ENCODE measurements around the gene HLF.
A peak's percentile ranks its signal among the peaks of the same experiment; 100 is the strongest.
"Not testable (repeated sequence)": the region's sequence is repeated elsewhere in the genome, so short reads cannot be mapped to it uniquely, and the experiment has no call there.

The HLF gene

DNA sequence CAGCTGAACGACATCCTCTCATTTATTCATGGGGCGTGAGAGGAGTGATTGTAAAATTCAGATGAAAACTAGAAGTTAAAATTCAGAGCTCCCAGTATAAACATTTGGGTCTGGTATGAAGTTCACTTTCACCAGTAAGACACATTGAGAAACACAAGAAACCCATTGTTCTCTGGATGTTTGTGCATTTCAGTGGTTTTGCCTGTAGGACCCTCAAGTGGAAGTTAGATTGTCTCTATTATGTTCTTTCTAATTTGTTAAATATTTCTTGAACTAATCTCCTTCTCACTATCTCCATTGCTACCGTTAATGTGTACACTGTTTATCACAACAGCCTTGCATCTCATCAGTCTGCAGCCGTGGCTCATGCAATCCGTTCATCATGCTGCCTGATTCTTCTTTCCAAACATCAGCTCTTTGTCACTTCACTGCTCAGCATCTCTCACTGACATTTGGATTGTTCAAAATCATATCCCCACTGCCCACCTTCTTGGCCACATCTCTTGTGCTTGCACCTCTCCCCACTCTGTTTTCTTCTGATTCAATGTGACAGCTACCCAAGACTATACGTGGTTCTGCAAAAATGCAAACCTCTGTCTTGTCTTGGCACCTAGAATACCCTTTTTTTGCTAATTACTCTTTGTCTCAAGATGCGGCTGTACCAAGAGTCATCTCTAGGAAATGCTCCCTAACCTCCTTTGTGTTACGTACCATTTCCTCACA, 49.5 kb downstream of the HLF start:
- DNase-seq: no peak

DNA sequence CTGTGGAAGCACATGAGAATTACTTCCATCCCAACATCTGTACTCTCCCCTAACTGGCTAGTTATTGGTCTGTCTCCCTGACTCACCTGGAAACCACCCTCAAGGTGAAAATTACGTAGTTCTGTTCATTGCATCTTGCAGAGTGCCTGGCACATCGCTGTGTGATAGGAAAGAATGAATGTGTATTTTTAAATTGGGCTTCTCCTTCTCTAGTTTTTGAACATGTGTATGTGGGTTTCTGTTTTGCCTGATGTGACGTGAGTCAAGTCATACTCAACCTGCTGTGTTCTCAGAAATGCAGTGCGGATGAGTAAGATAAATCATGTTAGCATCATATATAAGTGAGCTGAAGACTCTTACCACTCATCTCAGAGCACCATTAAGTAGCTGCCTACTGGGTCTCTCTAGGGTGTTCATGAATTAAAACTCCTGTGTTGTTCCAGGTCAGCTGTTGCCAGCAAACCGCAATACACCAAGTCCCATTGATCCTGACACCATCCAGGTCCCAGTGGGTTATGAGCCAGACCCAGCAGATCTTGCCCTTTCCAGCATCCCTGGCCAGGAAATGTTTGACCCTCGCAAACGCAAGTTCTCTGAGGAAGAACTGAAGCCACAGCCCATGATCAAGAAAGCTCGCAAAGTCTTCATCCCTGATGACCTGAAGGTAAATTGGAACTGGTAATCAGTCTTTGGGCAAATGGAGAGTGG, 50.2 kb downstream of the HLF start:
- no peak for DNase-seq

DNA sequence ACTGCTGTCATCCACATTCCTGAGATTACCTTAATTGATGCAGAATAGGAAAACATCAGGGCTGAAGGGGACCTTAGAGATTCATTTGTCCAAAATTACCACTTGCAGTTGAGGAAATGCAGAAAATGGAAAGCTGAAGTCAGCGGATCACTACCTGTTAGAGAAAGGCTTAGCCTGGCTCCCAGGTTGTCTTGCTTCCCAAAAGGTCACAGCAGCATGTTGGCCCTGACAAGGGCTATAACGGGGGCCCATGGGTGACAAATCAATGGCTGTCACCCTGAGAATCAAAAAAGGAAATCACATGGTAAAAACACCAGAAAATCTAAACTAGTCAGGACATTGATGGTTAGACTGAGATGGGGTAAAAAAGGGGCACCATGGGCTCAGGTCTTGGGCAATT, 51.7 kb downstream of the HLF start:
- DNase-seq: no peak

DNA sequence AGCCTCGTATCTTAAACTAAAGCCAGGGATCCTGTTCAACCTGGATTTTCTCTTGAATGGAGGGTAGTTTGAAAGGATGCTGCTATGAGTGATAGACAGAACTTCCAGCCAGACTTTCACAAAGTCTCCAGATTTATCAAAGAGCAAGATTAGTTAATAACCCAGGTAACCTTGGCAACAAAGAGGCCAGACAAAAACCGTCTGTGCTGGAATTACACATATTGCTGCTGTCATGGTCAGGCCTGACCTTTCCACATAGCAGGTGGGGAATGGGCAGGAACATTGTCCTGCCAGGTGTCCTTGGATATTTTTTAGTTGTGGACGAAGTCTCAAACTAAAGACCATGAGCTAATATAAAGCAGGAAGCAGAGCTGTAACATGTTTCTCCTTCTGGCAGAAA, 52.5 kb downstream of the HLF start:
- no peak for DNase-seq

DNA sequence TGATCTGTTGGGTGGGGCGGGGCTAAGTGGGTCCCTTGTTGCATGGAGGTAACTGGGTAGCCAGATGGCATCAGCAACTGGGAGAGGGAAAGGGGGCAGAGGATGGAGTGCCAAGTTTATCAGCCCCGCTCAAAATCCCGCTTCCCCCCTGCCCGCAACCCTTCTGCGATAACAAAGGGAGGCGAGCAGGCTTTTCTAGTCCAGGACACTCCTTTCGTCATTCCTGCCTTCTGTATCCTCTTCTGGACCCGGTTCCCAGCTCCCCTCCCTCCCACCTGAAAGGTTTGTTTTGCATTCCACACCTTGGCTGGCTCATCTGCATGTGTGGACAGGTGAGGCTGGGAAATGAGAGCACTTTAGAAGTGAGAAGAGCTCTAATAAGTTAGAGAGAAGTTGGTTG, 53.3 kb downstream of the HLF start:
- no peak for DNase-seq

- DNase-seq: no peak
Observed at GRCh38 chr17:55318715-55319487, 54.1 kb downstream of the HLF start.

- DNase-seq: no peak
Observed at GRCh38 chr17:55319933-55320593, 55.3 kb downstream of the HLF start.

- DNase-seq: no peak
Observed at GRCh38 chr17:55320594-55321426, 56.0 kb downstream of the HLF start.

- no peak for DNase-seq
Observed at GRCh38 chr17:55321427-55322060, 56.8 kb downstream of the HLF start.

DNA sequence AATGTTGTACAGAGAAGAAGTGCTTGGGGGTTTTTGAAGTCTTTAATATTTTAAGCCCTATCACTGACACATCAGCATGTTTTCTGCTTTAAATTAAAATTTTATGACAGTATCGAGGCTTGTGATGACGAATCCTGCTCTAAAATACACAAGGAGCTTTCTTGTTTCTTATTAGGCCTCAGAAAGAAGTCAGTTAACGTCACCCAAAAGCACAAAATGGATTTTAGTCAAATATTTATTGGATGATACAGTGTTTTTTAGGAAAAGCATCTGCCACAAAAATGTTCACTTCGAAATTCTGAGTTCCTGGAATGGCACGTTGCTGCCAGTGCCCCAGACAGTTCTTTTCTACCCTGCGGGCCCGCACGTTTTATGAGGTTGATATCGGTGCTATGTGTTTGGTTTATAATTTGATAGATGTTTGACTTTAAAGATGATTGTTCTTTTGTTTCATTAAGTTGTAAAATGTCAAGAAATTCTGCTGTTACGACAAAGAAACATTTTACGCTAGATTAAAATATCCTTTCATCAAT, 57.8 kb downstream of the HLF start:
- DNase-seq: no peak

DNA sequence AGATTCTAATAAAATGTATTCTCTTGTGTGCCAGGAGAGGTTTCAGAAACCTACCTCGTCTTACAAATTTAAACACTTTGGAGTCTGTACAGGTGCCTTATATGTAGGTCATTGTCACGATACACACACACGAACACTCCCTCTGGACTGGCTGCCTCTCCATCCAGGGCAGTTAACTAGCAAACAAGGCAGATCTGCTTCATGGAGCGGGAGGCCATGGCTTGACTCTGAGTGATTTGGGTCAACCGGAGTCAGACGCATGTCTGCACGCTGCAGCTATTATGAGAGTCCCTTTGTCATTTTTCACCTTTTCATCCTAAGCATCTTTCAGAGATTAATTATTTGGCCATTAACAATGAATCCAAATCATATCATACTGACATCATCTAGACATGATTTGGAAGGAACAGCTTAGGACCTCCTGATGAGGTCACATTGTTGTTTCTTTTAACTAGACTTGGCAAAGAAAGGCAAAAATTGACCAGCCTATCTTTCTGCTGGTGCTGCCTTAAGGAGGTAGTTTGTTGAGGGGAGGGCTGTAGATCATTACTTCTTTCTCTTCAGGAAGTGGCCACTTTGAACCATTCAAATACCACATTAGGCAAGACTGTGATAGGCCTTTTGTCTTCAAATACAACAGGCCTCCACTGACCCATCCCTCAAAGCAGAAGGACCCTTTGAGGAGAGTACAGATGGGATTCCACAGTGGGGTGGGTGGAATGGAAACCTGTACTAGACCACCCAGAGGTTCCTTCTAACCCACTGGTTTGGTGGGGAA, 58.9 kb downstream of the HLF start:
- DNase-seq: no peak

GRCh38 chr17:55324296-55324978, 59.7 kb downstream of the HLF start:
- no peak for DNase-seq

DNA sequence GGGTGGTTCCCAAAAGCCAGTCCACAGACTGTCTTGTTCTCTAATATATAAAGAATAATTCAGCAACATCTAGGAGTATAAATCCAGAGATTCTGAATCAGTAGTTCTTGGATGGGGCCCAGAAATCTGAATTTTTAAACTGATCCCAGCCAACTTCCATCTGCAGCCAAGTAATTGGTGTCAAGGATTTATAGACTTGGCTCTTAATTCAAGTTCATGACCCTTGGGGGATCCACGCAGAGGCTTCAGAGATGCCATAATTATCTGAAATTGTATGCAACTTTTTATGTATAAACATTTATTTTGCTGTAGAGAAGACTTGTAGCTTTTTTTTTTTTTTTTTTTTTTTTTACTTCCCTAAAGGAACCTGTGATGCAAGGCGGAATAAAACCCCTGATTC, 60.6 kb downstream of the HLF start:
- DNase-seq: no peak

- DNase-seq: no peak
Observed at GRCh38 chr17:55326030-55326429, 61.3 kb downstream of the HLF start.

DNA sequence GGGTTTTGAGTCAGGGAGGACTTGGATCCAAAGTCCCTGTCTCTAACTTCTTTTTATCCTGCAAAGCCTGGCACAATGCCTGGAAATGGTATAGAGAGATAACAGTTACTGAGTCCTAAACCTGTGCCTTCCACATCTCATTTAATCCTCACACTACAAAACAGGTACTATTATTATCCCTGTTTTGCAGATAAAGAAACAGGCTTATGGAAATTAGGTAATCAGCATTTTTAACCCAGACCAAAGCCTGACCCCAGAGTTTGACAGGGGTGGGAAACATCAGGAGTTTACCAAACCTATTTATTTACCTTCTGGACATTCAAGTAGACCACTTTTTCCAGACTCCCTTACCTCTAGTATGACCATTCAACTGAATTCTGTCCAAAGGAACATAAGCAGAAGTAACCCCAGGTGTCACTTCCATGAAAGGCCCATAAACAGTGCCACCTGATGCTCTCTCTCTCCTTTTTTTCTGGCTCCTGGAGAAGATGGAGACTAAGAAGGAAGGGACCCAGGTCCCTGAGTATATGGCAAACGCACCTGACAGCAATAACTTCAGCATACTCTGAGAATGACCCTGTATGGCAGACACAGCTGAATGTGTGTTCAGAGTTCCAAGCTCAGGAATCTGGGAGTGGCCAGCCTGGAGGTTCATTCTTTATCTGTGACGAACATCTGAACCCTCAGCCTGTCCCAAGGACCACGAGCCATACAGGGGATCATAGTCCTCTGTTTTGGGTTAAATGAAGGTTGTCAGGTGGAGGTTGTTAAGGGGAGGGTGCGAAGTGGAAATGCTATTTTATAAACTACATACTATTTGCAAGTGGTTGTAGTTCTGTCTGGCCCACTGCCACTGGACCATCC, 62.7 kb downstream of the HLF start:
- no peak for DNase-seq

- DNase-seq: not testable (repeated sequence)
Observed at GRCh38 chr17:55328514-55328913, 63.8 kb downstream of the HLF start.

DNA sequence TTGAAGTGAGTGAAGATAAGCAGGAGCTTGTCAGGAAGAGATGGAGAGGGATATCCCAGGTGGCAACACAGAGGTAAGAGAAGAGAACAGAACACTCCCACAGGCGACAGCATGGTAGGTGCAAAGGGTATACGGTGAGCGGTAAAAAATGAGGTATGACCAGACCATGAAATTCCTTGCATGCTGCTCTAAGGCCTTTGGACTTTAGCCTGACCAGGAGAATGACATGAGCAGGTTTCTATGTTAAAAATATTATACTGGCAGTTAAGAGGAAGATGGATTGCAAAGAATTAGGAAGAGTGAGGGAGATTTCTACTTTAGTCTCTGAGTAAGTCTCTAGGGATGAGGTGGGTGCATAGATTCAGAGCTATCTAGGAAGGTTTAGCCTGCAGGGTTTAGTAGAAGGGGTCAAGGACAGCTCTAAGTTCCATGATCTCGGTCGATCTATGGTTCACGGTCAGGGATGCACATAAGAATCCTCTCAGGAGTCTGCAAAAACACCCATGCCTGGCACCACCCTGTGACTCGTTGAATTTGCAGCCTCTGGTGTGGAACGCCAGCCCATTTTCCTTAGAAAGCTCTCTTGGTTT, 65.7 kb downstream of the HLF start:
- no peak for DNase-seq

DNA sequence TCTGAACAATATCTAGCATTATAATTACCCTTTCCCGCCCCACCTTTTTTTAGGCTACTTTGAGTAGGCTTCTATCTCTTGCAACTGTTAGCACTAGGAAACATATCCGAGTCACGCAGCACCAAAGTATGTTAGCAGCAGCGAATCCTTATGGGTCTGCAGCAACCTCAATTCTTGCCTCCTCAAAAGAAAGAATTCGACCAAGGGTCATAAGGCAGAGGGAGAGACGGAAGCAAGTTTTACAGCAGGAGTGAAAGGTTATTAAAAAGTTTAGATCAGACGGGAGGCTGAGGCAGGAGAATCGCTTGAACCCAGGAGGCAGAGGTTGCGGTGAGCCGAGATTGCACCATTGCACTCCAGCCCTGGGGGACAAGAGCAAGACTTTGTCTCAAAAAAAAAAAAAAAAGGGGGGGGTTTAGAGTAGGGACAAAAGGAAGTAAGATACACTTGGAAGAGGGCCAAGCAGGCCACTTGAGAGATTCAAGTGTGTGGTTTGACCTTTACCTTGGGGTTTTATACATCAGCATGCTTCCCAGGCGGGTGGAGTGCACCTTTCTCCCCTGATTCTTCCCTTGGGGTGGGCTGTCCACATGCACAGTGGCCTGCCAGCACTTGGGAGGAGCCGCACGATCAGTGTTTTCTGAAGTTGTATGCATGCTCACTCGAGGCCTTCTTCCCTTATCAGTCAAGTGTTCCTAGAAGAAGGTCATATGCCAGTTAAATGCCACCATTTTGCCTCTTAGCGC, 67.7 kb downstream of the HLF start:
- peak; percentile 62 for DNase-seq

All from NCI-H2029 (cell line).